Measurements from ENCODE around the gene EFCAB8. TPM values are rescaled to one million over a fixed set of nuclear protein-coding genes. Genes with fewer than 3 reads are reported as not detected.

Gene EFCAB8
- under 0.01 TPM in 1 of 2 replicates, not detected in the other for total RNA-seq

GRCh38 chr20:32858701-32859372 lies at the start of gene EFCAB8:
EFCAB8 (plus strand) TSS chr20:32858923; CDS start chr20:32863793, 4,870 bp downstream.

DNA sequence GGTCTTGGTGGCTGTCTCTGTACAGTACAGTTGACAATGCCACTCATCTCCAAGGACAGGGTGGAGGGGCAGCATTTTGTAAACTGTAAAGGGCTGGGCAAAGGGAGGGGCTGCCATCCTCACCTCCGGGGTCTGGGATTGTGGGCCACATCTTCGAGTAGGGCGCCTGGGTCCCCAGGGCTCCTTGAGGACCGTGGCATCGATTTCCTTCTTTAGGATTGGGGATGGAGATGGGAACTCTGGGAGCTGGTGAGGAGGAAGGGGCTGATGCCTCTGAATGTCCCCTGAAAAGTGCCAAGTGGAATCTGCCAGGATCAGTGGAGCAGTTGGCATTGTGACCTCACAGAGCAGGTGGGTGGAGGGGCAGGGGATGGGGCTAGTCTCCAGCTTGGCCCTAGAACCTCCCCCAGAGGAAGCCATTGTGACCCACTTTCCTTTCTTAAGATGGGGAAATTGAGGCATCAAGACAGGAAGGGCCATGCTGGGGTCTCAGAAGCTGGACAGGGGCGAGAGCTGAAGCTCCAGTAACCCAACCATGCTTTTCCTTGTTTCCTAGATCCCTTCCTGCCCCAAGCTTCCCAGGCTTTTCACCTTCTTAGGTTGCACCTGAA lies 145.5 kb downstream of the EFCAB8 start, which contains the start of gene SUN5:
Gene SUN5 (minus strand): TSS at position 293 of the 611 bp plus-strand sequence. CDS start 93 bp downstream, at position 200.

DNA sequence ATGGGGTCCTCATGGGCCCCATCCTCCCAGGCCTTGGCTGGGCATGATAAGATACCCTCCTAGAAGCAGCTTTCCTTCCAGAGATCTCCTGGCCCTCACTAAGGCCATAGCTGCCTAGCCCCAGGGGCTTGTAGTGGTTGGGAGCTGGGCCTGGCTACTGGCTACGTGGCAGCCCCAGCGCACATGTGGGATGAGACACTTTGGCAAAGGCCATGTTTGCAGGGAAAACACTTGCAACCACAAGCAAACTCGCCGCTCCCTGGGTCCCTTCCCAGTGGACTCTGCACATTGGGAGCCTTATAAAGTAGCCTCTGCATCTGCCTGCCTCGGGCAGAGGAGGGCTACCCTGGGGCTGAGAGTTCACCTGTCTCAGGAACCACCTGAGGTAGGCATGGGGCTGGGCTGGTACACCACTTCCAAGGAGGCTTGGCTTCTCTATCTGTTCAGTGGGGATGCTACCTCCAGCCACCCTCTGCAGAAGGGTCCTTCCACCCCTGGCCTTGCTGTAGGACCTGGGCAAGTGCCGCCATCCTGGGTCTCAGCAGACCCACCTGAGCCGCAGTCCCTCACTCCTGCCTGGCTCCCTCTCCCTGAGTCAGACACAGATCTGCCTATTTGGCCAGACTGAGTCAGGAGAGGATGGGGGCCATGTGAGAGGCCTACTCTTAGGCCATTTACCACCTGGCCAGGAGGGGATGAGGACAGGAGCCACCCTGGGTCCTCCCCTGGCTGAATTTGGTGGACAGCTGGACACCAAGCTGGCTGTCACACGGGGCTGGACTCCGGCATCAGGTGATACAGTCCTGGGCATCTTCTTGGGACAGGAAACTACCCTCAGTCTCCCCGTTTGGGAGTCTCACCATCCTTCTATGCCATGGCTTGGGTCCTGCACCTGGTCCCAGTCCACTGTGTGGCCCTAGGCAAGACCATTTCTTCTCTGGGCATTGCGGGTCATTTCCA lies 148.9 kb downstream of the EFCAB8 start, which contains the start of gene BPIFB2:
Gene BPIFB2 (plus strand): TSS at position 329 of the 960 bp plus-strand sequence. CDS start 871 bp downstream, outside the sequence.

Other genes starting within 250 kb of the EFCAB8 start
- not detected in 2 replicates for gene C20orf203, start 185.0 kb upstream of the EFCAB8 start, total RNA-seq
- 15.2 and 25.1 TPM in 2 replicates for gene COMMD7, start 115.5 kb upstream of the EFCAB8 start, total RNA-seq
- 0.65 and 2.5 TPM in 2 replicates for gene DNMT3B, start 96.5 kb upstream of the EFCAB8 start, total RNA-seq
- gene MAPRE1, start 39.0 kb upstream of the EFCAB8 start, total RNA-seq = 64.4 and 70.6 TPM in 2 replicates
- not detected in 2 replicates for gene SUN5, start 145.5 kb downstream of the EFCAB8 start, total RNA-seq
- gene BPIFB2, start 148.8 kb downstream of the EFCAB8 start, total RNA-seq = not detected in 2 replicates
- not detected in 2 replicates for gene BPIFB6, start 172.7 kb downstream of the EFCAB8 start, total RNA-seq
- not detected in 2 replicates for gene BPIFB3, start 195.0 kb downstream of the EFCAB8 start, total RNA-seq
- not detected in 2 replicates for gene BPIFB4, start 220.7 kb downstream of the EFCAB8 start, total RNA-seq

Measured in cardiac atrium fibroblast (primary cell).